Measurements from ENCODE around the gene GCSH. TPM values are rescaled to one million over a fixed set of nuclear protein-coding genes. Genes with fewer than 3 reads are reported as not detected.
A peak's percentile ranks its signal among the peaks of the same experiment; 100 is the strongest.

Gene GCSH
- total and polyA plus RNA-seq, 2 of the 13 experiments (the other 11 are each of a cell fraction or from before 2014, with no cell fraction given): 35.9 to 103 TPM

DNA sequence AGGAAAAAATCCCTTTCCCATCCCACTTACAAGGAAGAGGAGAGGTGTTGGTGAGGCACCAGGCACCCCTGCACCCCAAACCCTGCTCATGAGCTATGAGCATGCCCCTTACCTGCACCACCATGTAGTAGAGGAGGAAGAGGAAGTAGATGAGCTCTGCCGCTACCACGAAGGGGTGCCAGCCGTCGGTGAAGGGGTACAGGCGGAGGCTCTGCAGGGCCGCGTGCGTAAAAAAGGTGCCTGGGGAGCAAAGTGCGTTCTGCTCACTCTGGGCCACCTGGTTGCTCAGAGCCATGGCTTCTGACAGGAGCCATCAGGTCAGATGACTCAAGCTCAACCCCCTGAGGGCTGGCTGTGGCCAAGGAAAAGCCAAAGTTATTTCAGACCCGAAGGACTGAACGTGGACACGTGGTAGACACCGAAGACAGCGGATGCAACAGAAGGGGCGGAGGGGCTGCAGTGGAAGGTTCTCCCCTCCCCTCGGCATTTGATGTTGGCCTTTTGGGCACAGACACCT is 25.3 kb upstream of the GCSH start:
- Histone ChIP-seq H3K4me1 (ENCODE audit: insufficient read depth, low read length) (peaks cover 14% of the 10 kb centered on the region), H2AFZ (ENCODE audit: low read length) (no peak overlapping the region), H4K20me1 (ENCODE audit: insufficient read depth, low read length) (no peaks in the 10 kb centered on the region), H3K9ac (ENCODE audit: insufficient read depth, low read depth, low read length) (no peak overlapping the region), H3K36me3 (replicated peaks in 1 of 2; ENCODE audit: control insufficient read depth in 1 of 2, insufficient read depth in 2 of 2, low read length in 2 of 2) (no peaks in the 10 kb centered on the region; a peak in 1 of 5 replicates), H3K4me3 (replicated peaks in 1 of 3; ENCODE audit: insufficient read depth in 1 of 3, low read depth in 2 of 3, low read length in 3 of 3) (no peak overlapping the region), H3K79me2 (ENCODE audit: insufficient read depth, low read length) (no peaks in the 10 kb centered on the region), H3K27me3 (ENCODE audit: control insufficient read depth in 1 of 2, insufficient read depth in 2 of 2, low read length in 2 of 2) (no peaks in the 10 kb centered on the region), H3K4me2 (ENCODE audit: low read depth, low read length) (no peak overlapping the region), H3K27ac (ENCODE audit: extremely low read length, insufficient read depth, low read length) (no peak overlapping the region), H3K9me3 (ENCODE audit: low read length) (no peaks in the 10 kb centered on the region)
- intact Hi-C loops (cut with micrococcal nuclease; ENCODE audit: unreplicated experiment): no loop called here
- in situ Hi-C loops (cut with HindIII; ENCODE audit: extremely low pct_ligation_motif_present, low pct_unique_long_range_greater_than_20kb): no loop called here
- POLR2A ChIA-PET: interaction anchor here (1.2 kb wide), 1 partner anchor 19 kb away, joined by 3 read pairs; no protein-coding TSS in a partner anchor
- FAIRE-seq: no peak
- TF ChIP-seq, protein P1, sequence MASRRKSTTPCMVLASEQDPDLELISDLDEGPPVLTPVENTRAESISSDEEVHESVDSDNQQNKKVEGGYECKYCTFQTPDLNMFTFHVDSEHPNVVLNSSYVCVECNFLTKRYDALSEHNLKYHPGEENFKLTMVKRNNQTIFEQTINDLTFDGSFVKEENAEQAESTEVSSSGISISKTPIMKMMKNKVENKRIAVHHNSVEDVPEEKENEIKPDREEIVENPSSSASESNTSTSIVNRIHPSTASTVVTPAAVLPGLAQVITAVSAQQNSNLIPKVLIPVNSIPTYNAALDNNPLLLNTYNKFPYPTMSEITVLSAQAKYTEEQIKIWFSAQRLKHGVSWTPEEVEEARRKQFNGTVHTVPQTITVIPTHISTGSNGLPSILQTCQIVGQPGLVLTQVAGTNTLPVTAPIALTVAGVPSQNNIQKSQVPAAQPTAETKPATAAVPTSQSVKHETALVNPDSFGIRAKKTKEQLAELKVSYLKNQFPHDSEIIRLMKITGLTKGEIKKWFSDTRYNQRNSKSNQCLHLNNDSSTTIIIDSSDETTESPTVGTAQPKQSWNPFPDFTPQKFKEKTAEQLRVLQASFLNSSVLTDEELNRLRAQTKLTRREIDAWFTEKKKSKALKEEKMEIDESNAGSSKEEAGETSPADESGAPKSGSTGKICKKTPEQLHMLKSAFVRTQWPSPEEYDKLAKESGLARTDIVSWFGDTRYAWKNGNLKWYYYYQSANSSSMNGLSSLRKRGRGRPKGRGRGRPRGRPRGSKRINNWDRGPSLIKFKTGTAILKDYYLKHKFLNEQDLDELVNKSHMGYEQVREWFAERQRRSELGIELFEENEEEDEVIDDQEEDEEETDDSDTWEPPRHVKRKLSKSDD (CRISPR knock-in tag; IDR thresholded peaks at IDR 0.05; ENCODE audit: low read depth): no peak
- TF ChIP-seq, protein P2, sequence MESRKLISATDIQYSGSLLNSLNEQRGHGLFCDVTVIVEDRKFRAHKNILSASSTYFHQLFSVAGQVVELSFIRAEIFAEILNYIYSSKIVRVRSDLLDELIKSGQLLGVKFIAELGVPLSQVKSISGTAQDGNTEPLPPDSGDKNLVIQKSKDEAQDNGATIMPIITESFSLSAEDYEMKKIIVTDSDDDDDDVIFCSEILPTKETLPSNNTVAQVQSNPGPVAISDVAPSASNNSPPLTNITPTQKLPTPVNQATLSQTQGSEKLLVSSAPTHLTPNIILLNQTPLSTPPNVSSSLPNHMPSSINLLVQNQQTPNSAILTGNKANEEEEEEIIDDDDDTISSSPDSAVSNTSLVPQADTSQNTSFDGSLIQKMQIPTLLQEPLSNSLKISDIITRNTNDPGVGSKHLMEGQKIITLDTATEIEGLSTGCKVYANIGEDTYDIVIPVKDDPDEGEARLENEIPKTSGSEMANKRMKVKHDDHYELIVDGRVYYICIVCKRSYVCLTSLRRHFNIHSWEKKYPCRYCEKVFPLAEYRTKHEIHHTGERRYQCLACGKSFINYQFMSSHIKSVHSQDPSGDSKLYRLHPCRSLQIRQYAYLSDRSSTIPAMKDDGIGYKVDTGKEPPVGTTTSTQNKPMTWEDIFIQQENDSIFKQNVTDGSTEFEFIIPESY (CRISPR knock-in tag; IDR thresholded peaks at IDR 0.05): peak; percentile 92
- 86% methylated on average over 16 of the region's 16 CpGs for WGBS (ENCODE audit: low lambda C conversion rate)
- no peak for ATAC-seq
- no peak for DNase-seq (ENCODE audit: low spot score)
- BruUV-seq (replicated peaks): no TSS peak
- CTCF ChIA-PET (ENCODE audit: low intra/inter-chr PET ratio, low total read pairs): no interaction called here

DNA sequence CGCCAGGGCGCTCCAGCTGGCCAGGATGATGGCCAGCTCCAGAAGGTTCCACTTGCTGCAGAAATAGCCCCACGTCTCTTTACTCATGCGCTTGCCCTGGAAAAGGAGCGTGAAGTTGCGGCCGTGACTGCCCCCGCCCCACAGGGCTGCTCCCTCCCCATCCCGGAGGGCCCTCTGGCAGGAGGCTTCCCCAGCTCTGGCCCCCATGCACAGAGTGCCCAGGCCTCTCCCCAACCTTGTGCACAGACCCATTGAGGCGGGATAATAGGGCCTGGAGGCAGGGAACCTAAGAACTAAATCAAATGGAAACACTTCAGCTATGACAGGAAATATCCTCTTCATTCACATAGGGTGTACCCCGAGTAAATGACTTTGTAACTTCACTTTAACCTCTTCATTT is 21.2 kb upstream of the GCSH start:
- WGBS (ENCODE audit: low lambda C conversion rate): 70% methylated on average over 9 of the region's 11 CpGs
- Histone ChIP-seq H3K27me3 (ENCODE audit: control insufficient read depth in 1 of 2, insufficient read depth in 2 of 2, low read length in 2 of 2) (no peaks in the 10 kb centered on the region), H3K27ac (ENCODE audit: extremely low read length, insufficient read depth, low read length) (no peak overlapping the region), H3K79me2 (ENCODE audit: insufficient read depth, low read length) (no peaks in the 10 kb centered on the region), H2AFZ (ENCODE audit: low read length) (no peak overlapping the region), H3K9ac (ENCODE audit: insufficient read depth, low read depth, low read length) (no peak overlapping the region), H4K20me1 (ENCODE audit: insufficient read depth, low read length) (no peaks in the 10 kb centered on the region), H3K4me3 (replicated peaks in 1 of 3; ENCODE audit: insufficient read depth in 1 of 3, low read depth in 2 of 3, low read length in 3 of 3) (no peak overlapping the region), H3K4me1 (ENCODE audit: insufficient read depth, low read length) (no peaks in the 10 kb centered on the region), H3K4me2 (ENCODE audit: low read depth, low read length) (no peak overlapping the region), H3K9me3 (ENCODE audit: low read length) (no peaks in the 10 kb centered on the region), H3K36me3 (replicated peaks in 1 of 2; ENCODE audit: control insufficient read depth in 1 of 2, insufficient read depth in 2 of 2, low read length in 2 of 2) (no peaks in the 10 kb centered on the region; a peak in 1 of 5 replicates)
- TF ChIP-seq REXO4 (CRISPR knock-in tag; IDR thresholded peaks at IDR 0.05; ENCODE audit: borderline replicate concordance) (no peak), ZNF3 (CRISPR knock-in tag; IDR thresholded peaks at IDR 0.05) (no peak), SMYD3 (CRISPR knock-in tag; IDR thresholded peaks at IDR 0.05) (no peak), ATF7-NPFF (CRISPR knock-in tag; IDR thresholded peaks at IDR 0.05; ENCODE audit: low read depth) (no peak), ARNT2 (CRISPR knock-in tag; IDR thresholded peaks at IDR 0.05; ENCODE audit: low read depth) (no peak), ZNF776 (CRISPR knock-in tag; IDR thresholded peaks at IDR 0.05) (no peak)
- TF ChIP-seq, protein P3, sequence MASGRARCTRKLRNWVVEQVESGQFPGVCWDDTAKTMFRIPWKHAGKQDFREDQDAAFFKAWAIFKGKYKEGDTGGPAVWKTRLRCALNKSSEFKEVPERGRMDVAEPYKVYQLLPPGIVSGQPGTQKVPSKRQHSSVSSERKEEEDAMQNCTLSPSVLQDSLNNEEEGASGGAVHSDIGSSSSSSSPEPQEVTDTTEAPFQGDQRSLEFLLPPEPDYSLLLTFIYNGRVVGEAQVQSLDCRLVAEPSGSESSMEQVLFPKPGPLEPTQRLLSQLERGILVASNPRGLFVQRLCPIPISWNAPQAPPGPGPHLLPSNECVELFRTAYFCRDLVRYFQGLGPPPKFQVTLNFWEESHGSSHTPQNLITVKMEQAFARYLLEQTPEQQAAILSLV (CRISPR knock-in tag; IDR thresholded peaks at IDR 0.05; ENCODE audit: borderline replicate concordance): no peak
- intact Hi-C loops (cut with micrococcal nuclease; ENCODE audit: unreplicated experiment): no loop called here
- DNase-seq (ENCODE audit: low spot score) (no peak), FAIRE-seq (no peak), ATAC-seq (peak; percentile 17; the same call in 1 of the 3 replicates)
- BruUV-seq (replicated peaks): no TSS peak
- in situ Hi-C loops (cut with HindIII; ENCODE audit: extremely low pct_ligation_motif_present, low pct_unique_long_range_greater_than_20kb): no loop called here
- POLR2A ChIA-PET: no interaction called here
- CTCF ChIA-PET (ENCODE audit: low intra/inter-chr PET ratio, low total read pairs): no interaction called here
